GM21390 (cell line): ENCODE data around the gene IGFBP7.
"Not testable (repeated sequence)": the region's sequence is repeated elsewhere in the genome, so short reads cannot be mapped to it uniquely, and the experiment has no call there.

Experiments used
- ATAC-seq: cut with Tn5 transposase; IDR thresholded peaks from one replicate; pipeline ENCODE4 v1.9.1; 2021; ENCODE audit not compliant: unreplicated experiment

IGFBP7 gene

DNA sequence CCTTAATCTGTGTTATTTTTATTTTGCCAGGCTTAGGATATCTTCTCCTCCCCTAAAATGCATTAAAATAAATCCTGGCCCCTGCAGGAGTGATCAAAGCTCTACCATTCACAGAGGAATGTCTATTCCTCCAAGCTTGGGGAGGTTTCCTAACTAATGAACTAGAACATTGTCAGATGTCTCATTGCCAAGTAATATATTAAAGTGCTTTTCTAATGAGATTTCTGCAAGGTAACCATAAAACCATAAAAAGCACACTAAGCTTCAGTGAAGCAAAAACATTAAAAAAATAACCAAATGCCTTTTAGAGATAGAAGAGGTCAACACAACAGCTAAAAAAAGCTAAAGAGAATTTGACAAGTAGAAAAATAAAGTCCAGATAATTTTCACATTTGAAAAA is 34.8 kb downstream of the IGFBP7 start:
- ATAC-seq, result no peak

DNA sequence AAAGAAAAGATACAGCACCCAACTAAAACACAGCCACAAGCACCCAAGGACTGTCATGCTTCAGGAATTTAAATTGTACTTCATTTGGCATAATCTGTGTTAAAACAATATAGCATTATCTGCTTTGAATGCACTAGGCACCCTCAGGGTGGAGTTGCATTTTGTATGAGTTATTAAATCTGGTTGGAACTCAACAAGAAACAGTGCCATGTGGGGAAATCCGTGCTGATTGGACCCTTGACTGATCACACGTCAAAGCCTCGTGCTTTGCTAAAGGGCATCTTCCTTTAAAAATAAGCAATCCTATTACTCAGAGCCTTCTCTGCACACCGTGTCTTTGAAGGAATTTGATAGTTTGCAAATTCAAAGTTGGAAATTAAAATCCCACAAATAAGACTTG is 35.4 kb downstream of the IGFBP7 start:
- no peak for ATAC-seq

DNA sequence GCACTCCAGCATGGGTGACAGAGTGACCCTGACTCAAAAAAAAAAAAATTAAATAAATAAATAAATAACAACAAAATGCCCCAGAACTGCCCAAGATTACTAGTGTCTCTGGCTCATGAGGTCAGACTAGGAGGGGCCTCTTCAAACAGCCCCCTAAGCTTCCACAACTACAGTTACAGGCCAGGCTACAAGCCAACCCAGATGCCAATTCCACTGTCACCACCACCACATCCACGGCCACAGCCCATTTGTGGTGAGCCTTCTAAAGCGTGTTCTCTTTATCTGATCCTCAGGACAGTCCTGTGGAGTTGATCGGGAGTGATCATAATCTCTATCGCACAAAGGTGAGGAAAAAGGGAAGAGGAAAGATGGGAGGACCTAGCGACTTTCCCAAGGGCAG is 36.6 kb downstream of the IGFBP7 start:
- no peak for ATAC-seq

DNA sequence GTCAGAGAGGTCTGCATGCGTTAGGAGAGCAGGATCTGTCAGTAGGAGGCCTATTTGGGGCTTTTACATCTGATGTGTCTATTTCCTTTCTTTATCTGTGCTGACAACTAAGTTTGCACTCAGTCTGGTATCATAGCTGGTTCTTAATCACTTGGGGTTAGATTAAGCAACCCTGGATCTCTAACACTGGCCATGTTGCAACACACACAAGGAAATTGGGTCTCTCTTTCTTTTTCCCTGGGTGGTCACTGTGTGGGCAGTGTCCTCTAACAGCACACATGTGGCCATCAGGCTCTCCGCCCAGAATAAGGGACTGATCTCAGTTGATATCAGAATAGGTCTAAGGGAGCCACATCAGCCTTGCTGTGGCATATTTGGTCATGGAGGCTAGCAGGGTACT is 38.9 kb downstream of the IGFBP7 start:
- no peak for ATAC-seq

DNA sequence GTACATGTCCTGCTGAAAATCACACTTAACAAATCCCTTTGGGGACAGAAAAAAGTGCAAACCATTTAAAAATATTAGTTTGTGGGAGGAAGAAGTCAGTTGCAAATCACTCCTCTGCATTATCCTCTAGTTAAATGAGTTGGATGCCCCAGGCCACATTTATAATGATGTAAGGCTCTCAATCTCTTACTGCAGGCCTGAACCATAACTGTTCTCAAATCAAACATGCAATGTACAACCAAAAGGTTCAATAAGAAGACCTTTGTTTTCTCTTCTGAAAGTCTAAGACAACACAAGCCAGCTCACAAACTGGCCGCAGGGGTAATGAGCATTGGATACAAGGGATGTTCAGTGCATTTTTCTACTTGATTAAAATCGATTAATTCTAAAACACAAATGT is 39.7 kb downstream of the IGFBP7 start:
- no peak for ATAC-seq

DNA sequence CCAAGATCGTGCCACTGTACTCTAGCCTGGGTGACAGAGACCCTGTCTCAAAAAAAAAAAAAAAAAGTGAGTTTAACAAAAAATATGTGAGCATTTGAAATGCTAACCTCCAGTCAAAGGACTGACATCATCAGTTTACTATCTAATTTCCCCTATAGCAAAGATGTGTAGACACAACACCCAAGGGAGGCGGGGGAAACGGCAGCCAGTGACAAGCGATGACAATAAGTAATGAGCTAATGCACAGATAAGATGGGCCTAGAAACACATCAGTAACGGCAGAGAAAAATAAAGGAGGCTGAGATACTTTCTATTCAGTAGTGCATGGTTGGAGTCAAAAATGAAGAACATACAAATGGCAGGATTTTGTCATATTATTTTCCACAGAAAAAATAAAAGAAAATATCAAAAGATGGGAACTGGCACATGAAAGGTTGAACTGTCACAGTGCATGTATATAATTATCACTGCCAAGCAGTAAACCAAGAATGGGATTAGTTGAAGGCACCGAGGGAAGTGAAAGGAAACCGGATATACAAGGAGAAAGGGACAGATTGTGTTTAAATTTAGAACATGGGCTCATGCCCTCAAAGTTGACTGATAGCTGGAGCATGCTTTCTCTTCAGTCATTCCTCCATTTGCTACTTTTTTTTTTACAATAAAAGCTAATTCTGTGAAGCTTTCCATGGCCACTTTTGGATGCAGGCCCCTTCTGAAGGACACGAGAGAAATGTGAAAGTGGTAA is 41.8 kb downstream of the IGFBP7 start:
- no peak for ATAC-seq

DNA sequence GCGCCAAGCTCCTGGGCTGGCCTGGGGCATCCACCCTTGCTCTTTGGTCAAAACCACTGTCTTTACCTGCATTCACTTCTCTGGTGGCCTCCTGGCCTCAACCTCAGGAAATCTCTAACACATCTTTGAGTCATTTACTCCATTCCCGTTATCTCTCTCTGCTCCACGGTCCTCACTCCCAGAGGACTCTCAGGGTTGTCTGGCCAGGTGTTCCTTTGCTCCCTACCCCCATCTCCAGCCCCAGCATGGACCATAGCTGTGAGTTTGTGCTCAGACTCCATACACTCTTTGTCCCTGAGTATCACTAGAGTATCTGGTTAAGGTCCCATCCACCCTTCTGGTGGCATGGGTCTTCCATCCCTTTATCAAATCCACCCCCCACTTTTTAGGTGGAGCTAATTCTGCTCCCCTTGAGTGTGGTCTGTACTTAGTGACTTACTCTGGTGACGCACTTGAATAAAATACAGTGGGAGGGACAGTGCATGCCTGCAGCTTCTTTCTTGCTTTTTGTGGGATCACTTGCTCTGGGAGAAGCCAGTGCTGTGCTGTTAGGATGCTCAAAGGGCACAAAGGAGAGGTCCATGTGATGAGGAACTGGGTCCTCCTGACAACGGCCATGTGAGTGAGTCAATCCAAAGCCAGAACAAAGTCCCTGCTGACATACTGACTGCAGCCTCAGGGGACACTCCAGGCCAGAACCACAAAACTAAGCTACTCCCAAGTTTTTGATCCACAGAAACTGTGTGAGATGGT is 44.3 kb downstream of the IGFBP7 start:
- ATAC-seq, result no peak

DNA sequence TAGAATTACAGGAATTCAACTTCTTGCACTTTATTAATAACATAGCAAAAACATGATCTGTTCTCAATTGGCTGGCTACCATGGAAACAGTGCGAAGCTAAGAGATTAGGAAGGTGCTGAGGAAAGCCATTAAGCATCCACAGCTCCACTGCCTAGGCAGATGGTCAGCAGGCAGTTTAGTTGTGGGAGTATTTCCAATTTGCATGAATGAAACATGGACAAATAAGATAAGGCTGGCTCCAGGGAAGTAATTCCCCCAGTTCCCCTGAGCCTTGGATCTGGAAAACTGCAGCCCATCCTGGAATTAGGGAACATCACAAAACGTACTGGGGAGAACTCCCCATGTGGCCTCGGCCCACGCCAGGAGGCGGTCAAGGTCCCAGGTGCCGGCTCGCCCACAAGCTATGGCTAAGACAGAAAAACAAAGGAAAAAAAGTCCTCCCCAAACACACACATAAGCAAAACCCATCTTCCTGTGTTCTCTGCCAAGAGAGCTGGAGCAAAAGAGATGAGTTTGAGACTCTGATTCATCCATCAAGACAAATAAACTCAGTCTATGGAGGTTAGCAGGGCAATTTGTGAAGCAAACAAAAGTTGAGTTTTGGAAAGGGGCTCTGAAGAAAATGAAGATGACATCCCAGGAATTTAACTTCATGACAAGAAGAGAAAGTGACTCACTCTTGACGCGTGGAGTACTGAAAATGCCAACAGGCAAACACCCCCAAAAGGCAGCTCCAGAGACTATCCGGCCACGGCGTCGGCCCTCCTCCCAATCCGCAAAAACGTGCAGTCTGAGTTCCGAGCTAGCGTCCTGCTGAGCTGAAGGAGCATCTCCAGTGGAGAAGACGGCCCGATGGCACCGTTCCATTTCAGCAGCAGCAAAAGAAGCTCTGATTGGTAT is 45.1 kb downstream of the IGFBP7 start:
- ATAC-seq, result no peak

DNA sequence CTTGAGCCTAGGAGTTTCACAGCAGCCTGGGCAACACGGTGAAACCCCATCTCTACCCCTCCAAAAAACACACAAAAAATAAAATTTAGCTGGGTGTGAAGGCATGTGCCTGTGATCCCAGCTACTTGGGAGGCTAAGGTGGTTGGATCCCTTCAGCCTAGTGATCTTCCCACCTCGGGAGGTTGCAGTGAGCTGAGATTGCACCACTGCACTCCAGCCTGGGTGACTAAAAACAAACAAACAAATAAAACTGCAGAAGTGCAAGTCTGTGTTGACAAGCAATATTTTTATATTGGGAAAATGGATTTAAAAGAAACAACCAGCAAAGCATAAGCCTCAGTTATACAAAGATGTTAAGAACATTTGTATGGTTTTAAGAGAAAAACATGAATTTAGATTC is 46.1 kb downstream of the IGFBP7 start:
- ATAC-seq, result no peak

DNA sequence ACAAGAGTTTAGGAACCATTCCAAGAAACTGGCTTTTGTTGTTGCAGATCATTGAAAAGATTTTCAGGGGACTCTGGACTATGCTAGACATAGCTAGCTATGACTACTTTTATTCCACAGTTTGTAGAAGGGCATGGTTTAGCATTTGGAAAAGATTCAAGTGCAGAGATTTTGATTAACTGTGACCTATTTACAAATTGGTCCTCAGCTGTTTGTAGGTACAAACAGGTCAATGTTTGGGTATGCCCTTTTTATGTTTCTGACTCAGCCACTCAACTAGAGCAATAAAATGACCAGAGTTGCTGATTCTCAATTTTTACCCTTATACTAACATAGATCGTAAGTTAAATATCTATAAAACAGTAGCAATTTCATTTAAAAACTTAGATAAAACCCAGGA is 46.7 kb downstream of the IGFBP7 start:
- ATAC-seq, result no peak

DNA sequence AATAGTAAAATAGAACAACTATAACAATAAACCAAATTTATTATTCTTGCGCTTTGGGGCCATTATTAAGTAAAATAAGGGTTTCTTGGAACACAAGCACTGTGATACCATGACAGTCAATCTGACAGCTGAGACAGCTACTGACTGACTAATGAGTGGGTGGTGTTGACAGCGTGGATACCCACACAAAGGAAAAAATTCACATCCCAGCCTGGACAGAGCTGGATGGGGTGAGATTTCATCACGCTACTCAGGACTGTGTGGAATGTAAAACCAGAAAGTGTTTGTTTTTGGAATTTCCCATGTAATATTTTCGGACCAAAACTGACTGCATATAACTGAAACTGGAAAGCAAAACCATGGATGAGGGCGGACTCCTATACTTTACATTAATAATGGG is 48.8 kb downstream of the IGFBP7 start:
- no peak for ATAC-seq

DNA sequence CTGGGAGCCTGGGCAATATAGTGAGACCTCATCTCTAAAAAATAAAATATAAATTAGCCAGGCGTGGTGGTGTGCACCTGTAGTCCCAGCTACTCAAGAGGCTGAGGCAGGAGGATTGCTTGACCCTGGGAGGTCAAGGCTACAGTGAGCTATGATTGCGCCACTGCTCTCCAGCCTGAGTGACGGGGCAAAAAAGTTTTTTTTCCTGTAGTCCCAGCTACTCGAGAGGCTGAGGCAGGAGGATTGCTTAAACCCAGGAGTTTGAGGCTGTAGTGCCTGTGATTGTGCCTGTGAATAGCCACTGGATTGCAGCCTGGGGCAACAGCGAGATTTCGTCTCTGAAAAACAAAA is 49.5 kb downstream of the IGFBP7 start:
- ATAC-seq, result not testable (repeated sequence)

DNA sequence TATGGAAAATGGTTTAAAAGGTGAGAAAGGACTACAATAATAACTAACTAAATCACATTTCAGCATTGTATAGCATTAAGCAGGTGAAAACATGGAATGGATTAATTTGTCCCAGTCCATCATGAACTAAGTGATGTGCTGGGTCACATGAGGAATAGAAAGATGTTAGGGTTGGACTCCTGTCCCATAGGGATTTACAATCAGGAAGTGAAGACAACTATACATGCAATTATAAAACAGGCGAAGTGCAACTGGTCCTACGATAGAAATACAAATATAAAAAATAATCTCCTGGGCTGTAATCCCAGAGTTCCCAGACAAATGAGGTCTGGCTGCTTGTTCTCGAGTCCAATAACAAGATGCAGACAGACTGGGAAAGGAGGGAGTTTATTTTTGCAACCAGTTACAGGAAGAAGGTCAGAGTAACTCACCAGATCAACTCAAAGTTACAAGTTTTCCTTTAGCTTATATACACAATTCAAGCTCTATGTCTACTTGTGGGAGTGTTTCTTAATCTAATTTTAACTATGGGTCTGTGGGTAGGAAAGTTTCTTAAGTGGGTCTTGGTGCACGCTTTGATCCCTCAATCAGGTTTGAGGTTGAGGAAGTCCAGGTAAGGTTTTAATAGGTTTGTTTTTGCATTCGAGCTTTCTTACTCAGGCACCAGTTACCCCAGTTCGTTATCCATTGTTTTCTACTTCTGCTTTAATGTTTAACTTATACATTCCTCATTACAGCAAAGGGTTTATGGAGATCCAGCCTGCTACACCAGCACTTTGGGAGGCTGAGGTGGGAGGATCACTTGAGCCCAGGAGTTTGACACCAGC is 50.1 kb downstream of the IGFBP7 start:
- no peak for ATAC-seq

DNA sequence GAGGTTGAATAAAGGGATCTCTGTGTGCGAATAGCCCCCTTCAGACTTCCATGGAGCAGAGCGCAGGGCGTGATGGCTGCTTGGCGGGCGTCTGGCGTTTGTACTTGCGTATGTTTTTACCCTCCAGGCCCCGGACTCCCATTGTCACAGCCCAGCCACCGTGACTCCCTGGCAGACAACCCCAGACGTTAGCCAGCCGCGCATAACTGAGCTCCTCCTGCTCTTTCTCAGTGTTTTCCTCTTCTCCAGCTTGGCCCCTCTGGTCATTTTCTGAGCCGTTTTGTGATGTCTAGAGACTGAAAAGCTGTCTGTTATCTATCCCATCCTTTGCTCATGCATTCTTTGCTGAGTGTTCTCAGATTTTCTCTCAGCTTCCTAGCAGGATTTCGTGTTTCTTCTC is 54.3 kb downstream of the IGFBP7 start:
- ATAC-seq, result no peak

DNA sequence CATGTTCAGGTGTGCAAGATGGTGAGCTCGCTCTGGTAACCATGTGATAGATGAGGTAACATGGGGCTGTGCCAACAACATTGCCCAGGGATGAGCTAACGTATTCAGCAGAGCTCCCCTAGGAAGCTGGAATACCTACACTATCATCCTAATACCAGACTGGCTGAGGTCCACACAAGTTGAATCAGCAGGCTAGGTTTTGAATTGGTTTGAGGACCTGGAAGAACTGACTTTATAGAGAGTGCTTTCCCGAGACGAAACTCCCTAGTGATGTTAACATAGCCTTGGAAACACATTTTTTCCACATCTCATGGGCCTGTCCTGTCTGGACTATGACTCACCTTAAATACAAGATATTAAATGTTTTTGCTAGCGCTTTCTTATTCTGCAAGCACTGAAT is 56.7 kb downstream of the IGFBP7 start:
- ATAC-seq, result no peak

DNA sequence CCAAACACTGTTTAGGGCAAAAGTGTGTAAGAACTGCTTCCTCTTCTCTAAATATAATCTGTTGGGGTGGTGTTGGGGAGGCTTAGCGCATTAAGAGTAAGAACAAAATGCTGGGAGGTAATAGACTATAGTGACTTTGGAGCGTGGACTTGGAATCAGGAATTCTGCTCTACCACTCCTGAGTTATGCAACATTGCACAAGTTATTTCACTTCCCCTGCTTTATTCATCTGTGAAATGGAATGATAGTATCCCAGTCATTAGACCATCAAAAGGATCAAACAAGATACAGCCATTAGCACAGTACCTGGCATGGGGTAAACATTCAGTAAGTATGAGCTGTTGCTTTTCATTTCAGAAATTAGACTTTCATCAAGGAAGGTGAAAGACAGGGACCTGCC is 58.7 kb downstream of the IGFBP7 start:
- ATAC-seq, result no peak

DNA sequence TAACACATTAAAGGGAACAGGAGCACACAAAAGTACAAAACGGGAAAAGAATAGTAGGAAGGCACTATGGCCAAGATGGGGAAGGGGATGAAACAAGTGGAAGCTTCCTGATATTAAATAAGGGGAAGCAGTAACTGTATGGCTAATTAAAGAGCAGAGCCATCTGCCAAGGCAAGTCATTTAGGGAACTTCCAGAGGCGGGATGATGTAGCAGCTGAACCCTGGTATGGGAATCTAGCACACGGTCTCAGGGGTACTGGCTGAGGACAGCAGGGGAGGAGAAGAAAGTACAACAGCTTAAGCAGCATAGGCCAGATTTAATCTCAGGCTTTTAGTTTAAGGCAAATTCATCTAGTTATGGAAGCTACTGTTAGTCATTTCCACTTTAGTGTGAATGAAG is 59.1 kb downstream of the IGFBP7 start:
- ATAC-seq, result no peak

DNA sequence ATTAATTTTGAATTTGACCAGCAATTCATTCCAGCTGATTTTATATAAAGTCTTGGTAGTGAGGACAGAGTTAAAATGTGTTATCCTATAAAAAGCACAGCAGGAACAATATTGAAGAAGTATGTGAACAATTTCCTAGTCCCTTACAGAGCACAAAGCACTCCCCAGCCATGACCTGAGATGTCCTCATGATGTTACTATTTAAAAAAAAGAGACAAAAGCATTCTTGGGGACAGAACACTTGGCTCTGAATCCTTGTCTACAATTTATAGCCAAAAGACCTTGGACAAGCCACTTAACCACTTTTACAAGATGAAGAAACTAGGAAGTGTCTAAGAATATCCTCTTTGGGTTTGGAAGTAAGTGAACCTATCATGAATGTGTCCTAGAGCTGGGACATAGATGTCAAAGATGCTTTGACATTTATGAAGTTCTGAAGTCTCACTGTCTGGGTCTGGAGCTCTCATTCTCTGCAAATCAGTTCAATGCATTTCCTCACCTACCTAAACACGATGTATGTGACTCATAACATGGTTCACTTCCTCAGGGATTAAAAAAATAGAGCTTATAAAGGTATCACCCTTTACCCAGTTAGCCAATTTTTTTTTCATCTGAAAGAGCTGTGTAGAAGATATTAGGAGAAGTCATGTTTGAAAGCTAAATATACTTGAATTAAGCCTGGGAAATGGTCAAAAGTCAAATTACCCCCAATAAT is 61.4 kb downstream of the IGFBP7 start:
- no peak for ATAC-seq

DNA sequence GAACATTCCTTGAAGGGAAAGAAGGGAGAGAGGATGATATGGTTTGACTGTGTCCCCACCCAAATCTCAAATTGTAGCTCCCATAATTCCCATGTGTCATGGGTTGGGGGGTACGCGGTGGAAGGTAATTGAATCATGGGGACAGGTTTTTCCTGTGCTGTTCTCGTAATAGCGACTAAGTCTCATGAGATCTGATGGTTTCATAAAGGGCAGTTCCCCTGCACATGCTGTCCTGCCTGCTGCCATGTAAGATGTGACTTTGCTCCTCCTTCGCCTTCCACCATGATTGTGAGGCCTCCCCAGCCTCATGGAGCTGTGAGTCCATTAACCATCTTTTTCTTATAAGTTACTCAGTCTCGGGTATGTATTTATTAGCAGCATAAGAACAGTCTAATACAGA is 63.1 kb downstream of the IGFBP7 start:
- ATAC-seq, result not testable (repeated sequence)

DNA sequence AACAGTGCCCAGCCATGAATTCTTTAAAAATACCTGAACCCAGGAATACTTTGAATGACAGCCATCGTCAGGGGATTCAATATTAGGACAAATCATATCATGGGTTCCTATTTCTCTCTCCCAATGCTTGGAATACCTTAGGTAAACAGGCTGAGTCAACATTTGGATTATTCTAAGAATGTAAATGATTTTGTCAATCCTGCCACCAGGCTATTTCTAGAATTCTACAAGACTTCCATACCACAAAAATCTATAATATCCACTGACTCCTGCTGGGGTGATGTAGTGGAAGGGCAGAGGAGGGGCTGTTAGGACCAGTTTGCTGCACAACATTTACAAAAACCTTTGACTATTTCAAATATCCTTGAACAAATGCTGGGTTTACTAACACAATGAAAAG is 65.2 kb downstream of the IGFBP7 start:
- no peak for ATAC-seq
